D721Med (cell line): ENCODE results near the gene CCL20.

Source experiments
- DNase-seq: peaks from one replicate; pipeline ENCODE4 v3.0.0; 2011; ENCODE audit warnings: low spot score; ENCODE audit not compliant: insufficient read length
- FAIRE-seq: peaks from 2 replicates; lab custom pipeline; 2011; peaks lifted over from hg19 to GRCh38; lab: Jason Lieb, UNC
- TF ChIP-seq, protein P1 (sequence below): IDR thresholded peaks from 2 replicates; pipeline ENCODE4 v1.5.1; 2012; ENCODE audit warnings: mild to moderate bottlenecking, control low read depth; ENCODE audit not compliant: insufficient read depth; ENCODE audit errors: missing control alignments

CCL20 gene

GRCh38 chr2:227849906-227850305 is 36.3 kb downstream of the CCL20 start:
- FAIRE-seq (no peak), DNase-seq (no peak)
- TF ChIP-seq, protein P1, sequence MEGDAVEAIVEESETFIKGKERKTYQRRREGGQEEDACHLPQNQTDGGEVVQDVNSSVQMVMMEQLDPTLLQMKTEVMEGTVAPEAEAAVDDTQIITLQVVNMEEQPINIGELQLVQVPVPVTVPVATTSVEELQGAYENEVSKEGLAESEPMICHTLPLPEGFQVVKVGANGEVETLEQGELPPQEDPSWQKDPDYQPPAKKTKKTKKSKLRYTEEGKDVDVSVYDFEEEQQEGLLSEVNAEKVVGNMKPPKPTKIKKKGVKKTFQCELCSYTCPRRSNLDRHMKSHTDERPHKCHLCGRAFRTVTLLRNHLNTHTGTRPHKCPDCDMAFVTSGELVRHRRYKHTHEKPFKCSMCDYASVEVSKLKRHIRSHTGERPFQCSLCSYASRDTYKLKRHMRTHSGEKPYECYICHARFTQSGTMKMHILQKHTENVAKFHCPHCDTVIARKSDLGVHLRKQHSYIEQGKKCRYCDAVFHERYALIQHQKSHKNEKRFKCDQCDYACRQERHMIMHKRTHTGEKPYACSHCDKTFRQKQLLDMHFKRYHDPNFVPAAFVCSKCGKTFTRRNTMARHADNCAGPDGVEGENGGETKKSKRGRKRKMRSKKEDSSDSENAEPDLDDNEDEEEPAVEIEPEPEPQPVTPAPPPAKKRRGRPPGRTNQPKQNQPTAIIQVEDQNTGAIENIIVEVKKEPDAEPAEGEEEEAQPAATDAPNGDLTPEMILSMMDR, result no peak

- FAIRE-seq, result no peak
- DNase-seq, result no peak
- TF ChIP-seq, protein P1, result no peak
Observed at GRCh38 chr2:227853204-227853629, 39.6 kb downstream of the CCL20 start.

- DNase-seq (no peak), FAIRE-seq (no peak)
- TF ChIP-seq, protein P1, result no peak
Observed at GRCh38 chr2:227853765-227854271, 40.2 kb downstream of the CCL20 start.

GRCh38 chr2:227855440-227855839 is 41.8 kb downstream of the CCL20 start:
- TF ChIP-seq, protein P1, result no peak
- no peak for DNase-seq
- FAIRE-seq, result no peak

GRCh38 chr2:227856697-227857096 is 43.1 kb downstream of the CCL20 start:
- TF ChIP-seq, protein P1, result no peak
- FAIRE-seq (no peak), DNase-seq (no peak)

- TF ChIP-seq, protein P1, result no peak
- FAIRE-seq (no peak), DNase-seq (no peak)
Observed at GRCh38 chr2:227860221-227860641, 46.6 kb downstream of the CCL20 start.

DNA sequence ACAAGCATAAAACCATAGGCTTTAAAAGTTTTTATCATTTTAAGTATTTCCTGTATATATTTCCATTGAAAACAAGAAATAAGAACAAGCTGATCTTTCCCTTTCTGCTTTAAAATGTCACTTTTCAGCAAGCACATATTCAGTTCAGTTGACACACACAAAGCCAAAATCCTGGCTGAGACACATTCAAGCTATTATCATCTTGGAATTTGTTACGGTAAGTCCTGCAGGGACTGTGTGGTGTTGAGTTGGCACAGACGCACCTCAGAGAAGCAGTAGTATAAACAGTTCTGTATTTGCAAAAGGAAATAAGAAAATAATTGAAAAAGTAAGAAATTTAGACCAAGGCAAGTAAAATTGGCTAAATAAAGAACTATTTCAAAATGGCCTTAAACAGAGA is 47.4 kb downstream of the CCL20 start:
- DNase-seq, result no peak
- no peak for FAIRE-seq
- TF ChIP-seq, protein P1, result no peak
